Mucosa of descending colon (tissue), 3 donors: ENCODE measurements around the gene ZNF234. TPM values are rescaled to one million over a fixed set of nuclear protein-coding genes. Genes with fewer than 3 reads are reported as not detected.

ENCODE experiments used
- ATAC-seq: fragments of 200-7000 bp; cut with Tn5 transposase; one replicate; pipeline ENCODE4 v1.9.1; 2020; ENCODE audit warnings: mild to moderate bottlenecking, moderate library complexity
- DNase-seq, 3 donors: peaks; one replicate each; pipeline ENCODE4 v3.0.0-alpha.2; 2020
- H3K36me3 ChIP-seq: fragments of 200-600 bp; one replicate; pipeline ENCODE4 v1.8.0; 2021; ENCODE audit warnings: low read depth, mild to moderate bottlenecking
- H3K4me1 ChIP-seq: fragments of 200-600 bp; one replicate; pipeline ENCODE4 v1.8.0; 2021; ENCODE audit warnings: low read depth, mild to moderate bottlenecking
- H3K4me3 ChIP-seq: fragments of 200-600 bp; one replicate; pipeline ENCODE4 v1.8.0; 2021; ENCODE audit warnings: mild to moderate bottlenecking
- H3K9me3 ChIP-seq: fragments of 200-600 bp; one replicate; pipeline ENCODE4 v1.8.0; 2021; ENCODE audit warnings: mild to moderate bottlenecking
- intact Hi-C, 2 donors: fragments of 100-400 bp; cut with DNase I in 1 of 2; cut with micrococcal nuclease in 1 of 2; formaldehyde crosslinking; loops; one replicate each; pipeline versions ENCODE4 v1.11.0 to v1.11.1; 2022; cut with DNase I, micrococcal nuclease
- total RNA-seq, 3 donors: library from RNA; stranded (reverse); fragmentation: NEBNext Ultra II Directional in 2 of 3; extraction: Animal tissue kit (Norgen Biotek cat#: 25700) in 2 of 3; gene quantifications; one replicate each; pipeline versions ENCODE4 v1.2.1 to v1.2.4, GENCODE V29; 2021 to 2023
- TF ChIP-seq, protein P1 (sequence below): fragments of 200-600 bp; IDR thresholded peaks from one replicate; pipeline ENCODE4 v1.8.0; 2022; ENCODE audit warnings: antibody characterized with exemption, mild to moderate bottlenecking
- donor health status: DM: no; HTN: no; CAD: no; lungs with moderate emphysema.
- donor health status: DM: no; HTN: no; CAD: no.
- donor health status: DM: no; HTN: yes; CAD: no.

The ZNF234 gene
- total RNA-seq, 3 donors from 2014 or later = 4.7 to 11.1 (median 10.9) TPM

DNA sequence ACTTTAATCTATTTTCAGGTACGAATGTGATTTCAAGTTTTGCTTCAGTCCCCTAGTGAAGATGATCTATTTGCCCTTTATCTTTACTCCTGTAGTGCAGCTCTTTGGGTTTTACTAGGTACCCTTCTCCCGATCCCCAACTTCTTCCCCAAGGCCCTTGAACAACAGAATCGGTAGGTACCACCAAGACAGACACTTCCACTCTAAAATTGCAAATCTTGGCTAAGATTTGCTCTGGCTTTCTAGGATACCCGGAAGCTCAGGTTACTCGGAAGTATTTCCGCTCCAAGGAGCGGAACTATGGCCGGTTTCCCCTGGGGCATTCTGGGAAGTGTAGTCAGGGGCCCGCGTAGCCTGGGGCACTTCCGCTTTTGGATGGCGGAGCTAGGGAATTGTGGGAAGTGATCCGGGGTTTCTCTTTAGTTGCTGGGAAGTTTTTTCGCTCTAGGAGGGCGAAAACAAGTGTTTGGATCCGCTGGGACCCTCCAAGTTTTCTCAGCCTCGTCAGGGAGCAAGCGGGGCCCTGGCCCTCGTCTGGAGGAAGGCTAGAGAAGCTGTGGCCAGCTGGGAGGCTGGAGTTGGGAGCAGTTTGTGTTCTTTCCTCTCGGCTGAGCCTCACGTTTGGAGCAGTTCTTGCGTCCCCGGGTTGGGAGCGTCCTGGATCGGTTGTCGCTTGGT lies 65.9 kb downstream of the ZNF234 start:
- Histone ChIP-seq H3K4me3 (peak overlapping the region; percentile 48), H3K9me3 (peaks cover 14% of the 10 kb centered on the region), H3K4me1 (no peaks in the 10 kb centered on the region), H3K36me3 (no peaks in the 10 kb centered on the region)
- intact Hi-C loops = no loop called here
- TF ChIP-seq, protein P1, sequence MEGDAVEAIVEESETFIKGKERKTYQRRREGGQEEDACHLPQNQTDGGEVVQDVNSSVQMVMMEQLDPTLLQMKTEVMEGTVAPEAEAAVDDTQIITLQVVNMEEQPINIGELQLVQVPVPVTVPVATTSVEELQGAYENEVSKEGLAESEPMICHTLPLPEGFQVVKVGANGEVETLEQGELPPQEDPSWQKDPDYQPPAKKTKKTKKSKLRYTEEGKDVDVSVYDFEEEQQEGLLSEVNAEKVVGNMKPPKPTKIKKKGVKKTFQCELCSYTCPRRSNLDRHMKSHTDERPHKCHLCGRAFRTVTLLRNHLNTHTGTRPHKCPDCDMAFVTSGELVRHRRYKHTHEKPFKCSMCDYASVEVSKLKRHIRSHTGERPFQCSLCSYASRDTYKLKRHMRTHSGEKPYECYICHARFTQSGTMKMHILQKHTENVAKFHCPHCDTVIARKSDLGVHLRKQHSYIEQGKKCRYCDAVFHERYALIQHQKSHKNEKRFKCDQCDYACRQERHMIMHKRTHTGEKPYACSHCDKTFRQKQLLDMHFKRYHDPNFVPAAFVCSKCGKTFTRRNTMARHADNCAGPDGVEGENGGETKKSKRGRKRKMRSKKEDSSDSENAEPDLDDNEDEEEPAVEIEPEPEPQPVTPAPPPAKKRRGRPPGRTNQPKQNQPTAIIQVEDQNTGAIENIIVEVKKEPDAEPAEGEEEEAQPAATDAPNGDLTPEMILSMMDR = no peak
- DNase-seq = peak; percentile 88 to 90 (median 90)
- ATAC-seq = peak; percentile 99

Other genes with a start within 250 kb of the ZNF234 start
- 10 to 100 TPM in 2 of 3 donors, 1 to 10 TPM in 1; 9.8 to 15.9 (median 13.4) TPM for gene ZNF45, start 206.3 kb upstream of the ZNF234 start, total RNA-seq
- 1 to 10 TPM; 1.9 to 5.8 (median 1.9) TPM for gene ZNF221, start 190.3 kb upstream of the ZNF234 start, total RNA-seq
- 1 to 10 TPM; 5.4 to 8.6 (median 6.7) TPM for gene ZNF155, start 157.4 kb upstream of the ZNF234 start, total RNA-seq
- gene ZNF230, start 138.6 kb upstream of the ZNF234 start, total RNA-seq = 1 to 10 TPM; 3.2 to 5.2 (median 3.8) TPM
- gene ZNF222, start 116.2 kb upstream of the ZNF234 start, total RNA-seq = 1 to 10 TPM; 1.1 to 2.9 (median 1.3) TPM
- gene ZNF223, start 89.5 kb upstream of the ZNF234 start, total RNA-seq = 1 to 10 TPM; 4.7 to 8.7 (median 6.0) TPM
- 1 to 10 TPM; 1.9 to 2.3 (median 2.1) TPM for gene ZNF284, start 69.4 kb upstream of the ZNF234 start, total RNA-seq
- 10 to 100 TPM; 25.5 to 38.3 (median 29.8) TPM for gene ZNF224, start 47.2 kb upstream of the ZNF234 start, total RNA-seq
- gene ZNF225, start 28.2 kb upstream of the ZNF234 start, total RNA-seq = 1 to 10 TPM; 2.2 to 4.8 (median 3.2) TPM
- 10 to 100 TPM; 17.9 to 23.1 (median 23.0) TPM for gene ZNF226, start 23.5 kb downstream of the ZNF234 start, total RNA-seq
- gene ZNF227, start 71.0 kb downstream of the ZNF234 start, total RNA-seq = 10 to 100 TPM; 11.3 to 25.3 (median 12.6) TPM
- 1 to 10 TPM; 1.1 to 6.8 (median 1.2) TPM for gene ZNF233, start 118.3 kb downstream of the ZNF234 start, total RNA-seq
- 10 to 100 TPM in 1 of 3 donors, 1 to 10 TPM in 2; 5.0 to 11.7 (median 9.8) TPM for gene ZNF235, start 163.5 kb downstream of the ZNF234 start, total RNA-seq
- gene ZNF112, start 215.1 kb downstream of the ZNF234 start, total RNA-seq = 1 to 10 TPM; 3.5 to 7.5 (median 6.6) TPM